HEK293T (cell line): ENCODE measurements around the gene RBFOX1.

Experiments
- CTCF ChIA-PET: fragments of 350-600 bp; formaldehyde crosslinking; extraction: SDS; loops from one replicate; lab custom pipeline; 2021; ENCODE audit warnings: antibody characterized with exemption, inconsistent platforms; lab: Yijun Ruan, JAX
- POLR2A ChIA-PET: fragments of 350-600 bp; formaldehyde crosslinking; extraction: SDS; loops from one replicate; lab custom pipeline; 2020; ENCODE audit warnings: antibody characterized with exemption, inconsistent platforms; lab: Yijun Ruan, JAX
- DNase-seq: peaks from one replicate; pipeline ENCODE4 v3.0.0; 2012; ENCODE audit warnings: mixed read lengths; ENCODE audit errors: extremely low spot score
- ARNT ChIP-seq: fragments of 450-650 bp; IDR thresholded peaks from 2 replicates; pipeline ENCODE4 v1.6.1; 2017; ENCODE audit warnings: mild to moderate bottlenecking
- BHLHE40 ChIP-seq: fragments of 450-650 bp; IDR thresholded peaks from 2 replicates; pipeline ENCODE4 v1.6.1; 2016; ENCODE audit warnings: mild to moderate bottlenecking, moderate library complexity, borderline replicate concordance
- CTBP1 ChIP-seq: fragments of 450-650 bp; IDR thresholded peaks from 2 replicates; pipeline ENCODE4 v1.6.1; 2016; ENCODE audit warnings: borderline replicate concordance
- ELF4 ChIP-seq: fragments of 450-650 bp; IDR thresholded peaks from 2 replicates; pipeline ENCODE4 v1.6.1; 2017; ENCODE audit warnings: antibody characterized with exemption
- FOXA1 ChIP-seq: fragments of 450-650 bp; IDR thresholded peaks from 2 replicates; pipeline ENCODE4 v1.6.1; 2016; ENCODE audit warnings: mild to moderate bottlenecking
- FOXK2 ChIP-seq: fragments of 450-650 bp; IDR thresholded peaks from 2 replicates; pipeline ENCODE4 v1.6.1; 2016; ENCODE audit warnings: mild to moderate bottlenecking
- FOXM1 ChIP-seq: fragments of 450-650 bp; IDR thresholded peaks from 2 replicates; pipeline ENCODE4 v1.6.1; 2017; ENCODE audit warnings: mild to moderate bottlenecking, borderline replicate concordance
- HDGF ChIP-seq: fragments of 450-650 bp; IDR thresholded peaks from 2 replicates; pipeline ENCODE4 v1.6.1; 2017; ENCODE audit warnings: antibody characterized with exemption, borderline replicate concordance
- L3MBTL2 ChIP-seq: fragments of 450-650 bp; conservative IDR thresholded peaks from 2 replicates; pipeline ENCODE4 v1.6.1; 2016; ENCODE audit warnings: mild to moderate bottlenecking
- LEF1 ChIP-seq: fragments of 450-650 bp; IDR thresholded peaks from 2 replicates; pipeline ENCODE4 v1.6.1; 2017; ENCODE audit warnings: mild to moderate bottlenecking, borderline replicate concordance
- NFRKB ChIP-seq: fragments of 450-650 bp; IDR thresholded peaks from 2 replicates; pipeline ENCODE4 v1.6.1; 2016; ENCODE audit warnings: mild to moderate bottlenecking, moderate library complexity
- SP1 ChIP-seq: fragments of 450-650 bp; IDR thresholded peaks from 2 replicates; pipeline ENCODE4 v1.6.1; 2017
- SUZ12 ChIP-seq: fragments of 450-650 bp; IDR thresholded peaks from 2 replicates; pipeline ENCODE4 v1.6.1; 2016; ENCODE audit warnings: mild to moderate bottlenecking
- TARDBP ChIP-seq: fragments of 450-650 bp; IDR thresholded peaks from 2 replicates; pipeline ENCODE4 v1.6.1; 2016
- ZNF384 ChIP-seq: fragments of 450-650 bp; IDR thresholded peaks from 2 replicates; pipeline ENCODE4 v1.6.1; 2016
- TF ChIP-seq, protein P1 (sequence below): fragments of 450-650 bp; IDR thresholded peaks from 2 replicates; pipeline ENCODE4 v1.6.1; 2016

RBFOX1 gene

GRCh38 chr16:7597677-7598076, 265.0 kb downstream of the RBFOX1 start:
- TF ChIP-seq, protein P1, sequence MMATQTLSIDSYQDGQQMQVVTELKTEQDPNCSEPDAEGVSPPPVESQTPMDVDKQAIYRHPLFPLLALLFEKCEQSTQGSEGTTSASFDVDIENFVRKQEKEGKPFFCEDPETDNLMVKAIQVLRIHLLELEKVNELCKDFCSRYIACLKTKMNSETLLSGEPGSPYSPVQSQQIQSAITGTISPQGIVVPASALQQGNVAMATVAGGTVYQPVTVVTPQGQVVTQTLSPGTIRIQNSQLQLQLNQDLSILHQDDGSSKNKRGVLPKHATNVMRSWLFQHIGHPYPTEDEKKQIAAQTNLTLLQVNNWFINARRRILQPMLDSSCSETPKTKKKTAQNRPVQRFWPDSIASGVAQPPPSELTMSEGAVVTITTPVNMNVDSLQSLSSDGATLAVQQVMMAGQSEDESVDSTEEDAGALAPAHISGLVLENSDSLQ, result no peak
- no peak for TF ChIP-seq BHLHE40
- no peak for TF ChIP-seq SP1
- TF ChIP-seq FOXK2, result no peak
- no peak for TF ChIP-seq ZNF384
- TF ChIP-seq FOXA1, result no peak
- TF ChIP-seq TARDBP, result no peak
- TF ChIP-seq CTBP1, result no peak
- no peak for TF ChIP-seq L3MBTL2
- no peak for DNase-seq
- CTCF ChIA-PET, result no interaction called here
- POLR2A ChIA-PET, result no interaction called here

GRCh38 chr16:7601100-7601499, 268.5 kb downstream of the RBFOX1 start:
- ChIA-PET CTCF (no interaction called here), POLR2A (no interaction called here)
- no peak for TF ChIP-seq BHLHE40
- TF ChIP-seq TARDBP, result no peak
- TF ChIP-seq ARNT, result no peak
- no peak for DNase-seq

- ChIA-PET POLR2A (no interaction called here), CTCF (no interaction called here)
- no peak for DNase-seq
- TF ChIP-seq, protein P1, result no peak
- TF ChIP-seq LEF1, result no peak
- TF ChIP-seq SUZ12, result no peak
- TF ChIP-seq ZNF384, result no peak
- no peak for TF ChIP-seq ARNT
- TF ChIP-seq ELF4, result no peak
- no peak for TF ChIP-seq FOXM1
- no peak for TF ChIP-seq L3MBTL2
- no peak for TF ChIP-seq BHLHE40
- no peak for TF ChIP-seq SP1
- TF ChIP-seq FOXK2, result no peak
- no peak for TF ChIP-seq HDGF
- no peak for TF ChIP-seq TARDBP
- TF ChIP-seq NFRKB, result no peak
These were observed 269.8 kb downstream of the RBFOX1 start for GRCh38 chr16:7602291-7602950.

- TF ChIP-seq NFRKB, result no peak
- TF ChIP-seq FOXK2, result no peak
- no peak for TF ChIP-seq SUZ12
- ChIA-PET CTCF (no interaction called here), POLR2A (no interaction called here)
- no peak for DNase-seq
These were observed 273.2 kb downstream of the RBFOX1 start for GRCh38 chr16:7605812-7606211.

DNA sequence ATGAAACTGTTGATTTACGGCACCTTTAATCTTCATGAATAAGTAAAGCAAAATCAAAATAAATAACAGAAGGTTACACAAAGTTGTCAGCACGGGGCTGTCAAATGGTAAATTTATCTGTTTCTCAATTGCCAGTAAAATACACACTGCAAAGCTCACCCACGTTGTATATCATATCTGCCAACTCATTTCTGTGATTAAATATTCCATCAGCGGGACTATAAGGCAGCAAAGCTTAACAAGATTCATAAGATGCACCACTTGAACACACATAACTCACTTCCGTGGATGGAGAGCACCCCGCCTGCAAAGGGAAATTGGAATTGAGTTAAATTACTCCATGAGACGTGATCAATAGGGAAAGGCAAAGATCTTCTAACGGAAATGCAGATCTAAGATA, 280.0 kb downstream of the RBFOX1 start:
- POLR2A ChIA-PET, result no interaction called here
- DNase-seq, result no peak
- CTCF ChIA-PET, result no interaction called here
- no peak for TF ChIP-seq SUZ12
- TF ChIP-seq NFRKB, result no peak
- TF ChIP-seq ARNT, result no peak
- no peak for TF ChIP-seq FOXM1
- TF ChIP-seq BHLHE40, result no peak
- TF ChIP-seq, protein P1, result no peak
- no peak for TF ChIP-seq SP1
- TF ChIP-seq L3MBTL2, result no peak
- TF ChIP-seq TARDBP, result no peak
- TF ChIP-seq ELF4, result no peak
- TF ChIP-seq CTBP1, result no peak
- no peak for TF ChIP-seq FOXA1
- no peak for TF ChIP-seq FOXK2
- no peak for TF ChIP-seq HDGF
- TF ChIP-seq ZNF384, result no peak

- CTCF ChIA-PET, result no interaction called here
- POLR2A ChIA-PET, result no interaction called here
- TF ChIP-seq FOXK2, result no peak
- TF ChIP-seq L3MBTL2, result no peak
- TF ChIP-seq, protein P1, result no peak
- TF ChIP-seq BHLHE40, result no peak
- TF ChIP-seq TARDBP, result no peak
- no peak for TF ChIP-seq HDGF
- TF ChIP-seq LEF1, result no peak
- no peak for TF ChIP-seq FOXA1
- TF ChIP-seq ELF4, result no peak
These were observed 280.9 kb downstream of the RBFOX1 start for GRCh38 chr16:7613518-7613917.

More at GRCh38 chr16:7613518-7613917, 280.9 kb downstream of the RBFOX1 start:
- DNase-seq, result no peak
